Tongue (tissue), 2 donors: Measurements from ENCODE around the gene ELOF1. TPM values are rescaled to one million over a fixed set of nuclear protein-coding genes. Genes with fewer than 3 reads are reported as not detected.
A peak's percentile ranks its signal among the peaks of the same experiment; 100 is the strongest.
"Not testable (repeated sequence)": the region's sequence is repeated elsewhere in the genome, so short reads cannot be mapped to it uniquely, and the experiment has no call there.

ENCODE experiments used
- DNase-seq: peaks from one replicate; pipeline ENCODE4 v3.0.0-alpha.2; 2015
- total RNA-seq: library from RNA; depleted of rRNA; stranded (reverse); fragments of >200 nt; gene quantifications from one replicate; pipeline ENCODE4 v1.2.3, GENCODE V29; 2014

Gene ELOF1
- total RNA-seq, 1 donor from 2014 or later, result 9.4 TPM

GRCh38 chr19:11570039-11570462 is 11.0 kb upstream of the ELOF1 start:
- DNase-seq, result no peak

DNA sequence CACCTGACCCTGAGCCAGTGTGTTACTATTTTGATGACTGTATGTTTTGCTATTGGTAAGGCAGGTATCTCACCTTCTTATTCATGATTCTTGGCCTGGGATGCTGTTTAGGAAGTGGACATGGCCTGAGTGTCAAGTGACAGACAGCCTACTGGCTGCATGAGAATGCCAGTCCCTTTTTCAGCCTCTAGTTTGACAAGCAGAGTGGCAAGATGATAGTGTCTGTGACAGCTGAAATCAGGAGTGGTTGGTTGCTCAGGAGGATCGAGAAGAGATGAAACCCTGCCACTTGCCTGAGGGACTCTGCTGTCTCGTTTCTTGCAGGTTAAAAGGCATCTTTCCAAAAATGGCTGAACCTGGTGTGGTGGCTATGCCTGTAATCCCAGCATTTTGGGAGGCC is 7.1 kb upstream of the ELOF1 start:
- DNase-seq, result no peak

- DNase-seq, result not testable (repeated sequence)
Observed at GRCh38 chr19:11565649-11565980, 6.6 kb upstream of the ELOF1 start.

DNA sequence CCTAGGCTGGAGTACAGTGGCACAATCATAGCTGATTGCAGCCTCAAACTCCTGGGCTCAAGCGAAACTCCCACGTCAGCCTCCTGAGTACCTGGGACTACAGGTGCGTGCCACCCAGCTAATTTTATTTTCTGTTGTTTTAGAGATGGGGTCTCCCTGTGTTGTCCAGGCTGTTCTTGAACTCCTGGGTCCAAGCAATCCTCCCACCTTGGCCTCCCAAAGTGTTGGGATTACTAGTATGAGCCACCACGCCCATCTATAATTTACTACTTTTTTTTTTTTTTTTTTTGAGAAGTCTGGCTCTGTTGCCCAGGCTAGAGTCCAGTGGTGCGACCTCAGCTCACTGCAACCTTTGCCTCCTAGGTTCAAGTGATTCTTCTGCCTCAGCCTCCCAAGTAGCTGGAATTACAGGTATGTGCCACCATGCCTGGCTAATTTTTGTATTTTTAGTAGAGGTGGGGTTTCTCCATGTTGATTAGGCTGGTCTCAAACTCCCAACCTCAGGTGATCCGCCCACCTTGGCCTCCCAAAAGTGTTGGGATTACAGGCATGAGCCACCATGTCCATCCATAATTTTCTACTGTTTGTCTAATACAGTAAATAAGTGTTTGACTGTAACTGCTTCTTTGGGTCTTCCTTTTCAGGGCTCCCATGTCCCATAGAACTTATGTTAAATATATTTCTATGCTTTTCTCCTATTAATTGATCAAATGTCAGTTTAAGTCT is 5.2 kb upstream of the ELOF1 start:
- DNase-seq, result not testable (repeated sequence)

DNA sequence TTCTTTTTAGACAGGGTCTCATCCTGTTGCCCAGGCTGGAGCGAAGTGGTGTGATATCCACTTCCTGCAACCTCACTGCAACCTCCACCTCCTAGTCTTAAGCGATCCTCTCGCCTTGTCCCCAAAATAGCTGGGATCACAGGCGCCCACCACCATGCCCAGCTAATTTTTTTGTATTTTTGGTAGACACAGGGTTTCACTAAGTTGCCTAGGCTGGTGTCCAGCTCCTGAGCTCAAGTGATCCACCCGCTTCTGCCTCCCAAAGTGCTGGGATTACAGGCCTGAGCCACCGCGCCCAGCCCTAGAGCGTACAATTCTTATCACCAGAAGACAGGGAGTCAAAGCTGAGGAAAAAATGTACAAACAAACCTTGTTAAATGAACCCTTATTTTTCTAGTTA is 4.5 kb upstream of the ELOF1 start:
- no peak for DNase-seq

GRCh38 chr19:11560404-11561051 is 1.5 kb upstream of the ELOF1 start:
- DNase-seq, result peak; percentile 77

DNA sequence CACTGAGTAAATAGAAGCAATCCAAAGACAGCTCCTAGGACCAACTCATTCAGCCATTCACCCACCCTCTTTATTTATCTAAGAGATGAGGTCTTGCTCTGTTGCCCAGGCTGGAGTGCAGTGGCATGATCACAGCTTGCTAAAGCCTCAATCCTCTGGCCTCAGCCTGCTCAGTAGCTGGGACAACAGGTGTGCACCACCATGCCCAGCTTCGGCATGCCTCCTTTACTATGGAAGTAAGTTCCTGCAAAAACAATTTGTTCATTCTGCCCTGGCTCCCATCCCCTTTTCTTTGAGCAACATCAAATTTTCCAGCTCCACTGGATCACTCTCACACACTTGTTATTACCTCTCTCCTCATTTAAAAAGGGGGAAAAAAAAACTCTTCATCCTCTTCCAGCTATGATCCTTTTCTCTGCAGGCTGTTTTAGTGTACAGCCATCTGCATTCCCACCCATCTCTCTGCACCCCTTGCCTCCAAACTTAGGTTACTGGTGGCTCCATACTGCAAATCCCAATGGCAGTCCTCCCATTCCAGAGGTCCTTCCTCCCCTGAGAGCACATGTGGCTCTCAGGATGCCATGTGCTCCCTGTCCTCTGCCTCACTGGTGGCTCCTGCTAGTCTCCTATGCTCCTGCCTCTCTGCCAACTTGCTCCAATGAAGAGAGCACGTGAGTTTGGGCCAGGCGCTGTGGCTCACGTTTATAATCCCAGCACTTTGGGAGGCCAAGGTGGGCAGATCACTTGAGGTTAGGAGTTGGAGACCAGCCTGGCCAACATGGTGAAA is 2.2 kb downstream of the ELOF1 start:
- no peak for DNase-seq

DNA sequence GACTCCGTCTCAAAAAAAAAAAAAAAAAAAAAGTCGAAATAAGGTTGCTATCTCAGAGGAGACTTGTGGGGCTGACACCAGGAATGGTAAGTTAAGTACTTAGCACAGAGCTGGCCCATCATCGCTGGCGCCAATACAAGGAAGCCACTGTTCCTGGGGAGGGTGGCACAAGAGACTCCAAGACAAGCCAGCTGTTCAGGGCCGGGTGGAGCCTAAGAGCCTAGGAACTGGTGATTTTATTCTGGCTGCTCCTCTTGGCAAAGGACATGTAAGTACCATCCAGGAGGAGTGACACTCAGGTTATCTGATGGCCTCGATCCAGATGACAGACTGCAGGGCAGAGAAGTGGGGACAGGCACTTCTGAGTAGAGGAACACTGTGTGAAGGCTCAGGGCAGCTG is 3.8 kb downstream of the ELOF1 start:
- DNase-seq, result no peak

GRCh38 chr19:11554160-11554559 is 4.9 kb downstream of the ELOF1 start:
- DNase-seq, result no peak

DNA sequence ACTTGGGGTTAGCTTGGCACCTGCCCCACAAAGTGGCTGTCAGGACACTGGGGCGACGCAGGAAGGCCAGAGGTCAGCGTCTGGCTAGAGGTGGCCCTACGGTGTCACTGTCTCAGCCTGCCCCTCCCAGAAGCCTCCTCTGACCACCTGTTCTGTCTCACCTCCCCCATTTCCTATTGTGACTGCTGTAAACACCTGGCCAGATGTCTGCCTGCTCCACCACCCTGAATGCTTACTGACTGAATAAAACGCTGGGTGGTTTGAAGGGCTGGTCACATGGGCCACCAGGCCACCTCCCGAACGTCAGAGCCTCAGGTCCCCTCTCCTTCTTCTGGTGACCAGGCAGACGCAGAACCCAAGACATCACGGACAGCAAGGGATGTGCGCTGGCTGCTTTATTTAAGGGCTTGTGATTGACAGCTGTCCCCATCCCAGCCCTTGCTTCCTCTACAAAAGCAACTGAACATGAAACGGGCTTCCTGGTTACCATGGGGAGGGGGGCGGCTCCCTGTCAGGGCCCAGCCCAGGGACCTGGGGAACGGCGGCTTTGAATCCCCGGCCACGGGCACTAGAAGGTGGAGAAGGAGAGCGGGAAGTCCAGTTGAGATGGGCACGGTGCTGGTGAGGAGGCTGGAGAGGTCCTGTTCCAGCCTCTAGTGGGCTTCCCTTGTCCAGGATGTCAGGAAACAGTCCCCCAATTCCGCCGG is 6.2 kb downstream of the ELOF1 start:
- DNase-seq, result no peak

DNA sequence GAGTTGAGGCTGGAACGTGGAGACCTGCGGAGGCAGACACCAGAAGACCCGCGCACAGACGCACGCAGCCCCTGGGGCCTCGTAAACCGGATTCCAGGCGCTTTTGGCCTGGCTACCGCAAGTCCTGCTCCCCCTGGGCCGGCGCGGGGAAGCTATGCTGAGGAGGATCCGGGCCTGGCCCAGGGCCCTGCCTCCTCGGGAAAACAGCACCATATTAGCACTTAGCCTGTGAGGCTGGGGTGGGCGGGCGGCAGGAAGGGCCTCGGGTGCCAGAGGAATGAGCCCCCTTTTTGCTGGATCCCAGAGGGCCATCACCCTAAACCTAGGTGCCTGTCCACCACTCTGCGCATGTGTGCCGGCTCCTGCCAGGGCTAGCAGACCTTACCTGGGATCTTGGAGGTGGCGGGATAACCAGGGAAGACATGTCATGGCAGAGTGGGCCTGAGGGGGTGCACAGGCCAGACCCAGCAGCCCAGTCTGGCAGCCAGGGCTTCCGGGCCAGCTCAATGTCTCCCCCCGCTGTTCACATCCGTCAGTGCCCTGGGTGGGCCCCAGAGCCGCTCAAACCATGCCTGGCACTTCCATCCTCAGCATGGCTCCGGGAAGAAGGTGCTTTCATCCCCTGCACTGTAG is 7.3 kb downstream of the ELOF1 start:
- no peak for DNase-seq

DNA sequence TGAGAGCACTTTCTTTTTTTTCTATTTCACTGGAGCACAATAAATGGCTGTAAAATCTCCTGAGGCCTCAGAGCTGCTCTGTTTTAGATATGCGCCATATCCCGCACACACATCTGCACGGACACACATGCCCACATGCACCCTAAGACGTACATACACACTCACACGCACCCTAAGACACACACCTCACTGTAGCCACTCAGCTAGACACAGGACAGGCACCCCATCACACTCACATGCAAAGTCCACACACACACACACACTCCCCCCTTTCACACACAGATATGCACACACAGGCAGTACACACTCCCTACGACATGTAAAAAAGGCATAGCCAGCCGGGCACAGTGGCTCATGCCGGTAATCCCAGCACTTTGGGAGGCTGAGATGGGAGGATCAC is 8.8 kb downstream of the ELOF1 start:
- no peak for DNase-seq

DNA sequence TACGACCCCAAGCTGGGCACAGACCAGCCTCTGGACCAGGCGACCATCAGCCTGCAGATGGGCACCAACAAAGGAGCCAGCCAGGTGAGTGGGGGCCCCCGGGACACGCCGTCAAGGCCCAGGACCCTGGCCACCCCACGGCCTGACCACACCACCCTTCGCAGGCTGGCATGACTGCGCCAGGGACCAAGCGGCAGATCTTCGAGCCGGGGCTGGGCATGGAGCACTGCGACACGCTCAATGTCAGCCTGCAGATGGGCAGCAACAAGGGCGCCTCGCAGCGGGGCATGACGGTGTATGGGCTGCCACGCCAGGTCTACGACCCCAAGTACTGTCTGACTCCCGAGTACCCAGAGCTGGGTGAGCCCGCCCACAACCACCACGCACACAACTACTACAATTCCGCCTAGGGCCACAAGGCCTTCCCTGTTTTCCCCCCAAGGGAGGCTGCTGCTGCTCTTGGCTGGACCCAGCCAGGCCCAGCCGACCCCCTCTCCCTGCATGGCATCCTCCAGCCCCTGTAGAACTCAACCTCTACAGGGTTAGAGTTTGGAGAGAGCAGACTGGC is 9.6 kb downstream of the ELOF1 start:
- no peak for DNase-seq

- DNase-seq, result no peak
Observed at GRCh38 chr19:11547929-11548700, 10.9 kb downstream of the ELOF1 start.

GRCh38 chr19:11541238-11541637 is 17.8 kb downstream of the ELOF1 start:
- DNase-seq, result no peak

DNA sequence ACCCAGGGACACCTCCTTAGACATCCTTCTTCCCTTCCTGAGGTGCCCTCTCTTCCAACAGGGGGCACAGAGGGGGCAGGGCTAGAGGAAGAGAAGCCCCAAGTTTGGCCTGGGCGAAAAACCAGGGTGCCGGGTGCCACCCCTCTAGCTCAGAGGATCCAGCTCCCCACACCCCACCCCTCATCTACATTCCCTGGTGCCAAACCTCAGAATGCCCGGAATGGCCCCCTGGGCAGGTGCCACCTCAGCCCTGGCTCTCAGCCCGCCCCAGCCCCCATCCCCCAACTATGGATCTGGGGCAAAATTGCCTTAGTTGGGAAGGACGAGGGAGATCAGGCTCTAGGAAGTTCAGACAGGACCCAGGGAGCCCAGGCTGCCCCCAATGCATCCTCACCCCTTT is 18.4 kb downstream of the ELOF1 start:
- no peak for DNase-seq

- DNase-seq, result peak; percentile 57
Observed at GRCh38 chr19:11539495-11540365, 19.3 kb downstream of the ELOF1 start.

DNA sequence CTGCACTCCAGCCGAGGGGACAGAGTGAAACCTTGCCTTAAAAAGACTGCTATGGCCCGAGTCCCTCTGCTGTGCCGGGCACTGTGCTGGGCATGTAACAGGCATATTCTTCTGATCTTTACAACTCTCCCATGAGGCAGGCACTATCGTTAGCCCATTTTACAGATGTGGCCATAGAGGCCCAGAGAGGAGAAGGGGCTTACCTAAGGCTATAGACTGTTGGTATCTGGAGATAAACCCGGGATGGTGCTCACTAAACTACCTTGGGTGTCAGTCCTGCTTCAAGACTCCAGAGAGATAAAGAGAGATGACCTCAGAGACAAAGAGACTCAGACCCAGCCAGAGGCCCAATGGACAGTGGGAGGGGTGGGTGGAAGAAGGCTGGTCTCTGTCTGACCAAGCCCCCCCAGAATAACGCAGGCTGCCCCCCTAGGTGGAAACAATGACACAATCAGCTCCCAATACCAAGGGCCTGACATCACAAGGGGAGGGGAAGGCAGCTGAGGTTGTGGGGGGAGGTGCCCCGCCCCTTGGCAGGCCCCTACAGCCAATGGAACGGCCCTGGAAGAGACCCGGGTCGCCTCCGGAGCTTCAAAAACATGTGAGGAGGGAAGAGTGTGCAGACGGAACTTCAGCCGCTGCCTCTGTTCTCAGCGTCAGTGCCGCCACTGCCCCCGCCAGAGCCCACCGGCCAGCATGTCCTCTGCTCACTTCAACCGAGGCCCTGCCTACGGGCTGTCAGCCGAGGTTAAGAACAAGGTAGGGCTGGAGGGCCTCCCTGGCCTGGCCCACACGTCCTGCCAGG is 20.6 kb downstream of the ELOF1 start, which contains the start of gene CNN1:
TSS of gene CNN1 (plus strand) at position 620 of the 805 bp plus-strand sequence. CDS start at position 697, 77 bp downstream.
- peak; percentile 82 for DNase-seq
